Measurements from ENCODE around the gene PKHD1.

Gene PKHD1

GRCh38 chr6:51968265-51968664, 119.1 kb downstream of the PKHD1 start:
- no peak for TF ChIP-seq CTCF (IDR thresholded peaks at IDR 0.05; ENCODE audit: low read depth, low read length, missing control alignments)
- no peak overlapping the region for H3K4me3 ChIP-seq (replicated peaks; ENCODE audit: low read depth, low read length)
- DNase-seq (ENCODE audit: extremely low read depth, low read depth): no peak

- DNase-seq (ENCODE audit: extremely low read depth, low read depth): no peak
- TF ChIP-seq CTCF (IDR thresholded peaks at IDR 0.05; ENCODE audit: low read depth, low read length, missing control alignments): no peak
- H3K4me3 ChIP-seq (replicated peaks; ENCODE audit: low read depth, low read length): no peak overlapping the region
Measured at GRCh38 chr6:51965222-51965801, 122.1 kb downstream of the PKHD1 start.

GRCh38 chr6:51963980-51964379, 123.4 kb downstream of the PKHD1 start:
- DNase-seq (ENCODE audit: extremely low read depth, low read depth): no peak
- no peak overlapping the region for H3K4me3 ChIP-seq (replicated peaks; ENCODE audit: low read depth, low read length)
- TF ChIP-seq CTCF (IDR thresholded peaks at IDR 0.05; ENCODE audit: low read depth, low read length, missing control alignments): no peak

- no peak overlapping the region for H3K4me3 ChIP-seq (replicated peaks; ENCODE audit: low read depth, low read length)
- DNase-seq (ENCODE audit: extremely low read depth, low read depth): no peak
- TF ChIP-seq CTCF (IDR thresholded peaks at IDR 0.05; ENCODE audit: low read depth, low read length, missing control alignments): no peak
Measured at GRCh38 chr6:51962354-51962753, 125.1 kb downstream of the PKHD1 start.

GRCh38 chr6:51960419-51960818, 127.0 kb downstream of the PKHD1 start:
- TF ChIP-seq CTCF (IDR thresholded peaks at IDR 0.05; ENCODE audit: low read depth, low read length, missing control alignments): no peak
- DNase-seq (ENCODE audit: extremely low read depth, low read depth): no peak
- H3K4me3 ChIP-seq (replicated peaks; ENCODE audit: low read depth, low read length): no peak overlapping the region

GRCh38 chr6:51959744-51960383, 127.5 kb downstream of the PKHD1 start:
- TF ChIP-seq CTCF (IDR thresholded peaks at IDR 0.05; ENCODE audit: low read depth, low read length, missing control alignments): peak; percentile 81
- DNase-seq (ENCODE audit: extremely low read depth, low read depth): peak; percentile 30
- no peak overlapping the region for H3K4me3 ChIP-seq (replicated peaks; ENCODE audit: low read depth, low read length)

All from HFF-Myc (cell line).